Measurements from ENCODE around the gene CCDC170.
"Not testable (repeated sequence)": the region's sequence is repeated elsewhere in the genome, so short reads cannot be mapped to it uniquely, and the experiment has no call there.

The CCDC170 gene

GRCh38 chr6:151494936-151495320 lies 1.1 kb downstream of the CCDC170 start:
- no peak for DNase-seq

GRCh38 chr6:151495380-151495779 lies 1.6 kb downstream of the CCDC170 start:
- no peak for DNase-seq

- no peak for DNase-seq
Measured at GRCh38 chr6:151497905-151498304, 4.1 kb downstream of the CCDC170 start.

GRCh38 chr6:151498327-151498726 lies 4.5 kb downstream of the CCDC170 start:
- no peak for DNase-seq

- no peak for DNase-seq
Measured at GRCh38 chr6:151499551-151499950, 5.7 kb downstream of the CCDC170 start.

- no peak for DNase-seq
Measured at GRCh38 chr6:151501511-151502136, 7.8 kb downstream of the CCDC170 start.

- DNase-seq = no peak
Measured at GRCh38 chr6:151502499-151502898, 8.7 kb downstream of the CCDC170 start.

GRCh38 chr6:151506761-151507160 lies 12.9 kb downstream of the CCDC170 start:
- no peak for DNase-seq

- DNase-seq = no peak
Measured at GRCh38 chr6:151509048-151509447, 15.2 kb downstream of the CCDC170 start.

GRCh38 chr6:151512481-151512880 lies 18.7 kb downstream of the CCDC170 start:
- no peak for DNase-seq

- DNase-seq = no peak
Measured at GRCh38 chr6:151514000-151514730, 20.3 kb downstream of the CCDC170 start.

GRCh38 chr6:151518992-151519391 lies 25.2 kb downstream of the CCDC170 start:
- not testable (repeated sequence) for DNase-seq

- no peak for DNase-seq
Measured at GRCh38 chr6:151523034-151523433, 29.2 kb downstream of the CCDC170 start.

- no peak for DNase-seq
Measured at GRCh38 chr6:151524059-151524458, 30.2 kb downstream of the CCDC170 start.

- no peak for DNase-seq
Measured at GRCh38 chr6:151534576-151534975, 40.8 kb downstream of the CCDC170 start.

- no peak for DNase-seq
Measured at GRCh38 chr6:151535476-151536187, 41.8 kb downstream of the CCDC170 start.

- DNase-seq = no peak
Measured at GRCh38 chr6:151536188-151536479, 42.3 kb downstream of the CCDC170 start.

GRCh38 chr6:151537556-151537955 lies 43.7 kb downstream of the CCDC170 start:
- DNase-seq = no peak

- no peak for DNase-seq
Measured at GRCh38 chr6:151539506-151540268, 45.9 kb downstream of the CCDC170 start.

GRCh38 chr6:151544453-151544852 lies 50.6 kb downstream of the CCDC170 start:
- DNase-seq = no peak

GRCh38 chr6:151544884-151545283 lies 51.1 kb downstream of the CCDC170 start:
- not testable (repeated sequence) for DNase-seq

GRCh38 chr6:151546941-151547659 lies 53.3 kb downstream of the CCDC170 start:
- no peak for DNase-seq

GRCh38 chr6:151548201-151548600 lies 54.4 kb downstream of the CCDC170 start:
- DNase-seq = no peak

All from activated CD4-positive, alpha-beta T cell treated with anti-CD3 and anti-CD28 coated beads for 48 hours (primary cell).